ENCODE data around the gene DLEC1. TPM values are rescaled to one million over a fixed set of nuclear protein-coding genes. Genes with fewer than 3 reads are reported as not detected.

The DLEC1 gene
- total RNA-seq, 2 experiments from 2014 or later = 0.20 to 0.36 TPM

DNA sequence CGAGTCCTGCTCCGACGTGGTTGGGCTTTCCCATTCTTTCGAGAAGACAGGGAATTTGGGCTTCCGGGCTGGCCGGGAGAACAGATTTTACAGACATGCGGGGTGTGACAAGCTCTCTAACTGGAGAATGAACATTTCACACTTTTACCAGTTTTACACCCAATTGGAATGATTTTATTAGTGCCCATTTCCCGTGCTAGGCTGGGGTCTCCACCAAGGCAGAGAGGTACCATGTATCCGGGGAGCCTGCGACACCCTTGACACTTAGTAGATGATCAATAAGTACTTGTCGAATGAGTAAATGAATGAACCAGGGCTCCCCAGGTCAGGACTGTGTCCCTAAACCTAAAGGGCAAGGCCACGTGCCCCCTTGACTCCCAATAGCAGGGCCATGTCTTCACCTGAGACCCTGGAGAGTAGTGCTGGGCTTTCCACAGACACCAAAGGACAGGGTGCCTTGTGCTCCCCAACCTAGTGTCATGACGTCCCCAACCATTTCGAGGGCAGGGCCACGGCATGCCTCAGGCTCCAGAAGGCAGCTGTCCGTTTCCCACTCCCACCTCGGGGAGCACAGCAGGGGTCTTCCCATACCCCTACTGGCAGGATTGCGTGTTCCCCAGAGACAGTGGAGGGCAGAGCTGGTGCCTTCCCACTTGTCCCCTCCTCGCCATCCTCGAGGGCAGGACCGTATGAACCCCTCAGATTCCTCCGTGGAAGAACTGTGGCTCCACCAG lies 98.8 kb downstream of the DLEC1 start:
- Mint-ChIP-seq H3K4me1 (ENCODE audit: low read depth) (peaks cover 56% of the 10 kb centered on the region), H3K36me3 (ENCODE audit: low read depth) (peaks cover 50% of the 10 kb centered on the region), H3K27ac (peak overlapping the region; percentile 98), H3K27me3 (no peaks in the 10 kb centered on the region), H3K9me3 (no peaks in the 10 kb centered on the region), H3K4me3 (peak overlapping the region; percentile 92)
- DNase-seq (peak; percentile 62), ATAC-seq (peak; percentile 0)
- TF ChIP-seq, protein P1, sequence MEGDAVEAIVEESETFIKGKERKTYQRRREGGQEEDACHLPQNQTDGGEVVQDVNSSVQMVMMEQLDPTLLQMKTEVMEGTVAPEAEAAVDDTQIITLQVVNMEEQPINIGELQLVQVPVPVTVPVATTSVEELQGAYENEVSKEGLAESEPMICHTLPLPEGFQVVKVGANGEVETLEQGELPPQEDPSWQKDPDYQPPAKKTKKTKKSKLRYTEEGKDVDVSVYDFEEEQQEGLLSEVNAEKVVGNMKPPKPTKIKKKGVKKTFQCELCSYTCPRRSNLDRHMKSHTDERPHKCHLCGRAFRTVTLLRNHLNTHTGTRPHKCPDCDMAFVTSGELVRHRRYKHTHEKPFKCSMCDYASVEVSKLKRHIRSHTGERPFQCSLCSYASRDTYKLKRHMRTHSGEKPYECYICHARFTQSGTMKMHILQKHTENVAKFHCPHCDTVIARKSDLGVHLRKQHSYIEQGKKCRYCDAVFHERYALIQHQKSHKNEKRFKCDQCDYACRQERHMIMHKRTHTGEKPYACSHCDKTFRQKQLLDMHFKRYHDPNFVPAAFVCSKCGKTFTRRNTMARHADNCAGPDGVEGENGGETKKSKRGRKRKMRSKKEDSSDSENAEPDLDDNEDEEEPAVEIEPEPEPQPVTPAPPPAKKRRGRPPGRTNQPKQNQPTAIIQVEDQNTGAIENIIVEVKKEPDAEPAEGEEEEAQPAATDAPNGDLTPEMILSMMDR (IDR thresholded peaks at IDR 0.05) = no peak
- ChIA-PET POLR2A (interaction anchor here (0.7 to 5.0 kb wide), 10 partner anchors 9 to 318 kb away, joined by 3 to 67 read pairs (median 4); partner anchors contain the start of genes OXSR1 and XYLB), CTCF (interaction anchor here (0.7 to 5.1 kb wide), 8 partner anchors 10 to 209 kb away, joined by 3 to 31 read pairs (median 4); partner anchors contain the start of genes OXSR1 and XYLB)
- intact Hi-C loops (cut with micrococcal nuclease) = loop anchor here (2.0 to 10.0 kb wide), 2 partner anchors 27 to 207 kb away; partner anchors contain the start of genes OXSR1 and XYLB

DNA sequence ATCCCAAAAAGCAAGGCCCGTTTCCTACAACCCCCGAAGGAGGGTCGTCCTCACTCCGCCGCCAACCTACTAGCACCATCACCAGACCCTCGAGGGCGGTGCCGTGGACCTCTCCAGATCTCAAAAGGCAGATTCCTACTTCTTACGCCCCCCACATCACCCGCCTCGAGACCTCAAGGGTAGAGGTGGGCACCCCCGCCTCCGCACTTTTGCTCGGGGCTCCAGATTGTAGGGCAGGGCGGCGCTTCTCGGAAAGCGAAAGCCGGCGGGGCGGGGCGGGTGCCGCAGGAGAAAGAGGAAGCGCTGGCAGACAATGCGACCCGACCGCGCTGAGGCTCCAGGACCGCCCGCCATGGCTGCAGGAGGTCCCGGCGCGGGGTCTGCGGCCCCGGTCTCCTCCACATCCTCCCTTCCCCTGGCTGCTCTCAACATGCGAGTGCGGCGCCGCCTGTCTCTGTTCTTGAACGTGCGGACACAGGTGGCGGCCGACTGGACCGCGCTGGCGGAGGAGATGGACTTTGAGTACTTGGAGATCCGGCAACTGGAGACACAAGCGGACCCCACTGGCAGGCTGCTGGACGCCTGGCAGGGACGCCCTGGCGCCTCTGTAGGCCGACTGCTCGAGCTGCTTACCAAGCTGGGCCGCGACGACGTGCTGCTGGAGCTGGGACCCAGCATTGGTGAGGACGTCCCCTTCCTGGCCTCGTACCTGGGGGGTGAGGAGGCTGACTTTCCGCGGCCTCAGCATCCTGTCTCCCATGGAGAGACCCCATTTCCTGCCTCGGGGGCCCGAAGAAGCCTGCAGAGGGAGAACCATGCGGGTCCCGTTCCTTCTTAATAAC lies 99.6 kb downstream of the DLEC1 start, which contains the start of gene MYD88:
Gene MYD88, plus strand, starts transcription at position 313 of the 842 bp plus-strand sequence. Its CDS starts 40 bp downstream, at position 353.
- Mint-ChIP-seq H3K27me3 (no peaks in the 10 kb centered on the region), H3K4me3 (peak within 1 kb of the TSS; percentile 92), H3K9me3 (no peaks in the 10 kb centered on the region), H3K4me1 (ENCODE audit: low read depth) (peaks cover 49% of the 10 kb centered on the region), H3K36me3 (ENCODE audit: low read depth) (peaks cover 43% of the 10 kb centered on the region), H3K27ac (peak within 1 kb of the TSS; percentile 98)
- TF ChIP-seq, protein P1 (IDR thresholded peaks at IDR 0.05) = no peak
- intact Hi-C loops (cut with micrococcal nuclease) = loop anchor here (10.0 kb wide), 1 partner anchor 206 kb away; the partner anchor contains the start of gene XYLB
- ChIA-PET CTCF (interaction anchor here (1.4 to 5.1 kb wide), 4 partner anchors 9 to 209 kb away, joined by 3 to 31 read pairs (median 6); partner anchors contain the start of genes OXSR1 and XYLB), POLR2A (interaction anchor here (0.6 to 5.0 kb wide), 7 partner anchors 10 to 574 kb away, joined by 3 to 67 read pairs (median 4); partner anchors contain the start of genes OXSR1 and XYLB)
- ATAC-seq (peak; percentile 58), DNase-seq (peak; percentile 97)

DNA sequence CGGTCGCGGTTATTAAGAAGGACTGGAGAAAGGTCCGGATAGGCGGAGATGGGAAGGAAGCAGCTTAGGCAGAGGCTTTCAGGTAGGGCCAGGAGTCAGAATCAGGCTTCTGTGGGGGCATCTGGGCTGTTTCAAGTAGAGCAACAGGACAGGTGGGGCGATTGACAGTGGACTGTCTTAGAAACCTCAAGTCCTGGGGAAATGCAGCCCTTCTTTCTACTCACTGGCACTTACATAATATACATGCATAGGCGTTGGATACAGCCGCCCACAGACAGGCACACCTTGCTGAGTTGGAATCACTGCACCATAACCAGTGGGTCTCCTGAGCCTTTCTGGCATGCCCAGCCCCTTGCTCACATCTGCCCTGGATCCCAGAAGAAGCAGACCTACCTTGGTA lies 100.2 kb downstream of the DLEC1 start:
- Mint-ChIP-seq H3K9me3 (no peaks in the 10 kb centered on the region), H3K4me3 (peak overlapping the region; percentile 92), H3K4me1 (ENCODE audit: low read depth) (peaks cover 46% of the 10 kb centered on the region), H3K36me3 (ENCODE audit: low read depth) (peaks cover 37% of the 10 kb centered on the region), H3K27ac (peak overlapping the region; percentile 98), H3K27me3 (no peaks in the 10 kb centered on the region)
- DNase-seq (no peak), ATAC-seq (no peak)
- POLR2A ChIA-PET = interaction anchor here (0.6 to 5.0 kb wide), 7 partner anchors 10 to 574 kb away, joined by 3 to 67 read pairs (median 4); partner anchors contain the start of genes OXSR1 and XYLB
- intact Hi-C loops (cut with micrococcal nuclease) = loop anchor here (10.0 kb wide), 1 partner anchor 206 kb away; the partner anchor contains the start of gene XYLB
- CTCF ChIA-PET = interaction anchor here (1.1 to 5.1 kb wide), 3 partner anchors 9 to 38 kb away, joined by 3 to 31 read pairs (median 3); partner anchors contain the start of gene OXSR1
- TF ChIP-seq, protein P1 (IDR thresholded peaks at IDR 0.05) = no peak

DNA sequence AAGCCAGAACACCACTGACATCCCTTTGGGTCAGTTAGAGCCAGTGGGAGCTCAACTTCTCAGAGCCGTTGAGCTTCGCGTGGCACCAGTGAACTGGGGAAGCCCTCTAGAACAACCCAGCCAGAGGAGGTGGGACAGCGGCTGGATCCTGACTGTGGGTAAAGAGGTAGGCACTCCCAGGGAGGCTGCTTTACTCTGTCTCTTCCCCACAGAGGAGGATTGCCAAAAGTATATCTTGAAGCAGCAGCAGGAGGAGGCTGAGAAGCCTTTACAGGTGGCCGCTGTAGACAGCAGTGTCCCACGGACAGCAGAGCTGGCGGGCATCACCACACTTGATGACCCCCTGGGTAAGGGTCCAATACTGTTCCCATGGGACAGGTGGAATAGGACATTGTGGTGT lies 100.6 kb downstream of the DLEC1 start:
- TF ChIP-seq, protein P1 (IDR thresholded peaks at IDR 0.05) = no peak
- H3K27ac Mint-ChIP-seq = peak overlapping the region; percentile 98
- H3K4me1 Mint-ChIP-seq (ENCODE audit: low read depth) = peaks cover 41% of the 10 kb centered on the region
- DNase-seq (no peak), ATAC-seq (no peak)
- peaks cover 36% of the 10 kb centered on the region for H3K36me3 Mint-ChIP-seq (ENCODE audit: low read depth)
- ChIA-PET CTCF (interaction anchor here (1.1 to 5.1 kb wide), 4 partner anchors 13 to 38 kb away, joined by 3 to 31 read pairs (median 3); partner anchors contain the start of gene OXSR1), POLR2A (interaction anchor here (0.6 to 5.0 kb wide), 5 partner anchors 9 to 573 kb away, joined by 3 to 67 read pairs (median 4); partner anchors contain the start of gene OXSR1)
- no peaks in the 10 kb centered on the region for H3K27me3 Mint-ChIP-seq
- peak overlapping the region; percentile 92 for H3K4me3 Mint-ChIP-seq
- intact Hi-C loops (cut with micrococcal nuclease) = loop anchor here (10.0 kb wide), 1 partner anchor 205 kb away; the partner anchor contains the start of gene XYLB
- no peaks in the 10 kb centered on the region for H3K9me3 Mint-ChIP-seq

Measured in activated CD8-positive, alpha-beta T cell treated with anti-CD3 and anti-CD28 coated beads for 36 hours (primary cell).